HEK293T (cell line): ENCODE data around the gene PRKG1.

Experiments used
- ARNT ChIP-seq: fragments of 450-650 bp; IDR thresholded peaks from 2 replicates; pipeline ENCODE4 v1.6.1; 2017; ENCODE audit warnings: mild to moderate bottlenecking
- BHLHE40 ChIP-seq: fragments of 450-650 bp; IDR thresholded peaks from 2 replicates; pipeline ENCODE4 v1.6.1; 2016; ENCODE audit warnings: mild to moderate bottlenecking, moderate library complexity, borderline replicate concordance
- FOXK2 ChIP-seq: fragments of 450-650 bp; IDR thresholded peaks from 2 replicates; pipeline ENCODE4 v1.6.1; 2016; ENCODE audit warnings: mild to moderate bottlenecking
- FOXM1 ChIP-seq: fragments of 450-650 bp; IDR thresholded peaks from 2 replicates; pipeline ENCODE4 v1.6.1; 2017; ENCODE audit warnings: mild to moderate bottlenecking, borderline replicate concordance
- LEF1 ChIP-seq: fragments of 450-650 bp; IDR thresholded peaks from 2 replicates; pipeline ENCODE4 v1.6.1; 2017; ENCODE audit warnings: mild to moderate bottlenecking, borderline replicate concordance
- SP1 ChIP-seq: fragments of 450-650 bp; IDR thresholded peaks from 2 replicates; pipeline ENCODE4 v1.6.1; 2017
- SUZ12 ChIP-seq: fragments of 450-650 bp; IDR thresholded peaks from 2 replicates; pipeline ENCODE4 v1.6.1; 2016; ENCODE audit warnings: mild to moderate bottlenecking
- TARDBP ChIP-seq: fragments of 450-650 bp; IDR thresholded peaks from 2 replicates; pipeline ENCODE4 v1.6.1; 2016
- ZNF384 ChIP-seq: fragments of 450-650 bp; IDR thresholded peaks from 2 replicates; pipeline ENCODE4 v1.6.1; 2016
- TF ChIP-seq, protein P1 (sequence below): fragments of 450-650 bp; IDR thresholded peaks from 2 replicates; pipeline ENCODE4 v1.6.1; 2016

DNA sequence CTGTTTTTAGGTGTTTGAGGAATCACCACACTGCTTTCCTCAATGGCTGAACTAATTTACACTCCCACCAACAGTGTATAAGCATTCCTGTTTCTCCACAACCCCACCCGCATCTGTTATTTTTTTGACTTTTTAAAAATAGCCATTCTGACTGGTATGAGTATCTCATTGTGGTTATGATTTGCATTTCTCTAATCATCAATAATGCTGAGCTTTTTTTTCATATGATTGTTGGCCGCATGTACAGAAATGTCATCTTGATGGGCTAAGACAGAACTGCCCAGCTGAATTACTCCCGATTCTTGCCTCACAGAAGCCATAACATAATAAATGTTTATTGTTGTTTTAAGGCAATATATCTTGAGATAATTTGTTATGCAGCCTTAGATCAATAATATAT is 1146.7 kb downstream of the PRKG1 start:
- TF ChIP-seq TARDBP (no peak), FOXK2 (no peak), SUZ12 (no peak), SP1 (no peak), FOXM1 (no peak), ARNT (no peak), ZNF384 (no peak), BHLHE40 (no peak), LEF1 (no peak)
- TF ChIP-seq, protein P1, sequence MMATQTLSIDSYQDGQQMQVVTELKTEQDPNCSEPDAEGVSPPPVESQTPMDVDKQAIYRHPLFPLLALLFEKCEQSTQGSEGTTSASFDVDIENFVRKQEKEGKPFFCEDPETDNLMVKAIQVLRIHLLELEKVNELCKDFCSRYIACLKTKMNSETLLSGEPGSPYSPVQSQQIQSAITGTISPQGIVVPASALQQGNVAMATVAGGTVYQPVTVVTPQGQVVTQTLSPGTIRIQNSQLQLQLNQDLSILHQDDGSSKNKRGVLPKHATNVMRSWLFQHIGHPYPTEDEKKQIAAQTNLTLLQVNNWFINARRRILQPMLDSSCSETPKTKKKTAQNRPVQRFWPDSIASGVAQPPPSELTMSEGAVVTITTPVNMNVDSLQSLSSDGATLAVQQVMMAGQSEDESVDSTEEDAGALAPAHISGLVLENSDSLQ, result no peak
